ENCODE data around the gene MTRF1.

- TF ChIP-seq CTCF (IDR thresholded peaks at IDR 0.05 in 8 of 11, conservative IDR thresholded peaks at IDR 0.05 in 3 of 11) (no peak), POLR2A (IDR thresholded peaks at IDR 0.05) (no peak)
These were observed 27.0 kb downstream of the MTRF1 start for GRCh38 chr13:41236369-41236768.

Measured in spleen (tissue), 7 donors.